Panc1 (cell line): ENCODE measurements around the gene FNBP1L. TPM values are rescaled to one million over a fixed set of nuclear protein-coding genes. Genes with fewer than 3 reads are reported as not detected.

Experiments
- ATAC-seq: fragments of 200-7000 bp; cut with Tn5 transposase; 2 replicates; pipeline ENCODE4 v1.9.1; 2020; ENCODE audit warnings: mild to moderate bottlenecking, moderate library complexity
- BruUV-seq: library from RNA; stranded (reverse); fragments of 400-500 nt; replicated peaks from 2 replicates; lab custom pipeline; 2021; lab: Mats Ljungman, UMichigan
- CTCF ChIA-PET: fragments of 300-600 bp; sonication (Branson Sonifier 250); formaldehyde crosslinking; loops from one replicate; lab custom pipeline; 2022; ENCODE audit warnings: antibody characterized with exemption; lab: Charles Lee
- POLR2A ChIA-PET: fragments of 300-600 bp; sonication (Branson Sonifier 250); formaldehyde crosslinking; loops from one replicate; lab custom pipeline; 2022; ENCODE audit warnings: antibody characterized with exemption; lab: Charles Lee
- DNase-seq: peaks from one replicate; pipeline ENCODE4 v3.0.0-alpha.2; 2010; ENCODE audit warnings: low read depth, low spot score
- H3K27ac ChIP-seq: 2 replicates; pipeline ENCODE4 v1.5.1; 2011; ENCODE audit warnings: mild to moderate bottlenecking, low read length, inconsistent platforms
- H3K27me3 ChIP-seq: fragments of 200-500 bp; sonication (Bioruptor generic); 2 replicates; pipeline ENCODE4 v1.6.0; 2014; ENCODE audit warnings: low read length, inconsistent platforms; ENCODE audit not compliant: control insufficient read depth, insufficient read depth
- H3K36me3 ChIP-seq: fragments of 200-500 bp; sonication (Bioruptor generic); 2 replicates; pipeline ENCODE4 v1.5.1; 2014; ENCODE audit warnings: inconsistent platforms, mild to moderate bottlenecking, low read length, moderate library complexity; ENCODE audit not compliant: control insufficient read depth, insufficient read depth
- H3K4me1 ChIP-seq: 2 replicates; pipeline ENCODE4 v1.5.1; 2011; ENCODE audit warnings: inconsistent platforms, mild to moderate bottlenecking, low read length, moderate library complexity; ENCODE audit not compliant: control insufficient read depth, insufficient read depth
- H3K4me3 ChIP-seq, 2 experiments: 2 replicates each; pipeline ENCODE4 v1.5.1; 2011 to 2012; ENCODE audit warnings: low read depth in 2 of 2, low read length in 2 of 2, mild to moderate bottlenecking in 2 of 2, inconsistent platforms in 1 of 2, moderate library complexity in 1 of 2
- H3K9me3 ChIP-seq: fragments of 200-500 bp; sonication (Bioruptor generic); 2 replicates; pipeline ENCODE4 v1.5.1; 2014; ENCODE audit warnings: low read depth, mild to moderate bottlenecking, inconsistent platforms, low read length, moderate library complexity; ENCODE audit not compliant: control insufficient read depth, insufficient read depth
- POLR2AphosphoS5 ChIP-seq: IDR thresholded peaks from 2 replicates; pipeline ENCODE4 v1.6.1; 2012; ENCODE audit warnings: mild to moderate bottlenecking, low read depth, low read length, moderate library complexity
- SIN3A ChIP-seq: IDR thresholded peaks from 2 replicates; pipeline ENCODE4 v1.6.1; 2012; ENCODE audit warnings: low read depth, mild to moderate bottlenecking, low read length, moderate library complexity, borderline replicate concordance; ENCODE audit not compliant: insufficient read depth
- TCF7L2 ChIP-seq: IDR thresholded peaks from 2 replicates; pipeline ENCODE4 v1.6.1; 2011; ENCODE audit warnings: mild to moderate bottlenecking, low read depth, low read length, inconsistent platforms
- in situ Hi-C: cut with HindIII; loops from 2 replicates; pipeline ENCODE4 v1.10.0; 2016; ENCODE audit warnings: low sequenced_read_pairs, low pct_unique_long_range_greater_than_20kb
- intact Hi-C: fragments of 100-400 bp; cut with micrococcal nuclease; formaldehyde crosslinking; loops from one replicate; pipeline ENCODE4 v1.10.0; 2022; ENCODE audit not compliant: unreplicated experiment
- total RNA-seq: library from RNA; stranded (reverse); gene quantifications from one replicate; pipeline ENCODE4 v1.2.1, GENCODE V29; 2021; ENCODE audit not compliant: unreplicated experiment
- TF ChIP-seq, protein P1 (sequence below): fragments of 450-650 bp; IDR thresholded peaks from 2 replicates; pipeline ENCODE4 v1.5.1; 2017; ENCODE audit warnings: mild to moderate bottlenecking
- TF ChIP-seq, protein P2 (sequence below), 2 experiments: IDR thresholded peaks; 2 replicates each; pipeline ENCODE4 v1.6.1; 2011 to 2012; ENCODE audit warnings: low read depth in 2 of 2, control low read depth in 1 of 2, low read length in 1 of 2, mild to moderate bottlenecking in 1 of 2, moderate library complexity in 1 of 2; ENCODE audit not compliant: insufficient read depth in 1 of 2

The FNBP1L gene
- total RNA-seq, 1 experiment from 2014 or later, result 25.1 TPM

DNA sequence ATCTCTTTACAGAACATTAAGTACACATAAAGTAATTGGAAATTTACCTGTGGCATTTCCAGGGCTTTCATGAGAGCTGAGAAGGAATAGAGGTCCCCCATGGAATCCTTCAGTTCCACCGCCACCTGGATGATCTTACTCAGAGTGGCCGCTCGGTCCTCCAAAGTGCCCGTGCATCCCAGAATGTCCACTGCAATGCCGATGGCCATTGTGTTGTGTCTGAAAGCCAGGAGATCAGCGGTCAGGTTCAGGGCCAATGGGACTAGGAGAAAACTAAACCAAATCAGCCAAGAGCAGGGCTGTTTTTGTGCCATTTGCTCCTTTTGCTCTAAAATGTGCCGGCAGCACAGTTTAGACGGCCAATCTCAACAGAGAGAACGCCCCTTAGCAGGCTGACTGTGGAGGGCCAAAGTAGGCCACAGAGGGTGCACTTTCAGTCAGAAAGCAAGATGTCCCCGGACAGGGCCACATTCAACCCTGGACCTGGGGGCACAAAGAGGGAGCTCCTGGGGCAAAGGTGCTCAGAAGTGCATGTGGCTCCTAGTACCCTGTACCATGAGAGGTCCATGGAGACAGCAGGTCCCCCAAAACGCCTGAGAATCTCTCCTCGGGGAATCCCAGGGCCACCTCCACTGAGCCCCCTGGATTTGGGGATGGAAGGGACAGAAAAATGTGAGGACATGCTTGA, 123.8 kb downstream of the FNBP1L start:
- Histone ChIP-seq H3K9me3 (no peaks in the 10 kb centered on the region), H3K27ac (no peak overlapping the region), H3K27me3 (no peaks in the 10 kb centered on the region), H3K36me3 (peaks cover 2% of the 10 kb centered on the region), H3K4me1 (no peaks in the 10 kb centered on the region), H3K4me3 (no peak overlapping the region)
- no peak for ATAC-seq
- TF ChIP-seq TCF7L2 (no peak), POLR2AphosphoS5 (no peak), SIN3A (no peak)
- TF ChIP-seq, protein P1, sequence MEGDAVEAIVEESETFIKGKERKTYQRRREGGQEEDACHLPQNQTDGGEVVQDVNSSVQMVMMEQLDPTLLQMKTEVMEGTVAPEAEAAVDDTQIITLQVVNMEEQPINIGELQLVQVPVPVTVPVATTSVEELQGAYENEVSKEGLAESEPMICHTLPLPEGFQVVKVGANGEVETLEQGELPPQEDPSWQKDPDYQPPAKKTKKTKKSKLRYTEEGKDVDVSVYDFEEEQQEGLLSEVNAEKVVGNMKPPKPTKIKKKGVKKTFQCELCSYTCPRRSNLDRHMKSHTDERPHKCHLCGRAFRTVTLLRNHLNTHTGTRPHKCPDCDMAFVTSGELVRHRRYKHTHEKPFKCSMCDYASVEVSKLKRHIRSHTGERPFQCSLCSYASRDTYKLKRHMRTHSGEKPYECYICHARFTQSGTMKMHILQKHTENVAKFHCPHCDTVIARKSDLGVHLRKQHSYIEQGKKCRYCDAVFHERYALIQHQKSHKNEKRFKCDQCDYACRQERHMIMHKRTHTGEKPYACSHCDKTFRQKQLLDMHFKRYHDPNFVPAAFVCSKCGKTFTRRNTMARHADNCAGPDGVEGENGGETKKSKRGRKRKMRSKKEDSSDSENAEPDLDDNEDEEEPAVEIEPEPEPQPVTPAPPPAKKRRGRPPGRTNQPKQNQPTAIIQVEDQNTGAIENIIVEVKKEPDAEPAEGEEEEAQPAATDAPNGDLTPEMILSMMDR, result no peak
- TF ChIP-seq, protein P2, sequence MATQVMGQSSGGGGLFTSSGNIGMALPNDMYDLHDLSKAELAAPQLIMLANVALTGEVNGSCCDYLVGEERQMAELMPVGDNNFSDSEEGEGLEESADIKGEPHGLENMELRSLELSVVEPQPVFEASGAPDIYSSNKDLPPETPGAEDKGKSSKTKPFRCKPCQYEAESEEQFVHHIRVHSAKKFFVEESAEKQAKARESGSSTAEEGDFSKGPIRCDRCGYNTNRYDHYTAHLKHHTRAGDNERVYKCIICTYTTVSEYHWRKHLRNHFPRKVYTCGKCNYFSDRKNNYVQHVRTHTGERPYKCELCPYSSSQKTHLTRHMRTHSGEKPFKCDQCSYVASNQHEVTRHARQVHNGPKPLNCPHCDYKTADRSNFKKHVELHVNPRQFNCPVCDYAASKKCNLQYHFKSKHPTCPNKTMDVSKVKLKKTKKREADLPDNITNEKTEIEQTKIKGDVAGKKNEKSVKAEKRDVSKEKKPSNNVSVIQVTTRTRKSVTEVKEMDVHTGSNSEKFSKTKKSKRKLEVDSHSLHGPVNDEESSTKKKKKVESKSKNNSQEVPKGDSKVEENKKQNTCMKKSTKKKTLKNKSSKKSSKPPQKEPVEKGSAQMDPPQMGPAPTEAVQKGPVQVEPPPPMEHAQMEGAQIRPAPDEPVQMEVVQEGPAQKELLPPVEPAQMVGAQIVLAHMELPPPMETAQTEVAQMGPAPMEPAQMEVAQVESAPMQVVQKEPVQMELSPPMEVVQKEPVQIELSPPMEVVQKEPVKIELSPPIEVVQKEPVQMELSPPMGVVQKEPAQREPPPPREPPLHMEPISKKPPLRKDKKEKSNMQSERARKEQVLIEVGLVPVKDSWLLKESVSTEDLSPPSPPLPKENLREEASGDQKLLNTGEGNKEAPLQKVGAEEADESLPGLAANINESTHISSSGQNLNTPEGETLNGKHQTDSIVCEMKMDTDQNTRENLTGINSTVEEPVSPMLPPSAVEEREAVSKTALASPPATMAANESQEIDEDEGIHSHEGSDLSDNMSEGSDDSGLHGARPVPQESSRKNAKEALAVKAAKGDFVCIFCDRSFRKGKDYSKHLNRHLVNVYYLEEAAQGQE (IDR thresholded peaks at IDR 0.05; ENCODE audit: insufficient read depth in 1 of 2, low read depth in 2 of 2, low read length in 1 of 2), result no peak
- intact Hi-C loops, result no loop called here
- CTCF ChIA-PET, result no interaction called here
- in situ Hi-C loops, result no loop called here
- no peak for DNase-seq
- POLR2A ChIA-PET, result no interaction called here
- BruUV-seq, result no TSS peak

DNA sequence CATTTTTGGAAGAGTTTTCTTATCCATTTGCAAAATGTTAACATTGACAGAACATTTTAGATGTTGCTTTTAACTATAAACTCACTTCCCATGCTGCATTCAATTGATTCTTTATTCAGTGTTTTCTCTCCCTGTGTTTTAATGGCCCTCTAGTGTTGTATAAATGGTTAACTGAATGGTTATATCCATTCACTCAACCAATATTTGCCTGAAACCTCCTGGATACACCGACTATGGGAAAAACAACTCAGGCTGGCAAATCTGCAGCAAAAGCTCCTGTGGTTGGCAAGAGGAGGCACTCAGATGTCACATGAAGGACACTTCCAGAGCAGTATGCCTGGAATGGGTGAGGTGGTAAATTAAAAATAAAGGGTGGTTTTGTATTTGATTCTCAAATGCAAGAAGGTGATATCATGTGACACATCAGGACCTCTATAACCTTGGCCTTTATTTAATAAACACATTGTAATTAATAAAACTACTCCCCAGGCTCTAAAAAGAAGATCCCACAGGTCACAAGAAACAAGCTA, 126.1 kb downstream of the FNBP1L start:
- ATAC-seq (no peak), DNase-seq (no peak)
- H3K27me3 ChIP-seq, result no peaks in the 10 kb centered on the region
- CTCF ChIA-PET, result no interaction called here
- H3K27ac ChIP-seq, result no peak overlapping the region
- POLR2A ChIA-PET, result no interaction called here
- no peaks in the 10 kb centered on the region for H3K4me1 ChIP-seq
- intact Hi-C loops (no loop called here), in situ Hi-C loops (no loop called here)
- BruUV-seq, result no TSS peak
- TF ChIP-seq, protein P1, result no peak
- TF ChIP-seq TCF7L2 (no peak), SIN3A (no peak), POLR2AphosphoS5 (no peak)
- TF ChIP-seq, protein P2 (IDR thresholded peaks at IDR 0.05; ENCODE audit: insufficient read depth in 1 of 2, low read depth in 2 of 2, low read length in 1 of 2), result no peak
- H3K9me3 ChIP-seq, result no peaks in the 10 kb centered on the region
- peaks cover 2% of the 10 kb centered on the region for H3K36me3 ChIP-seq
- H3K4me3 ChIP-seq, result no peak overlapping the region
